ENCODE data around the gene NPAS3. TPM values are rescaled to one million over a fixed set of nuclear protein-coding genes. Genes with fewer than 3 reads are reported as not detected.
A peak's percentile ranks its signal among the peaks of the same experiment; 100 is the strongest.

Gene NPAS3
- total RNA-seq, 1 experiment from 2014 or later, result not detected

DNA sequence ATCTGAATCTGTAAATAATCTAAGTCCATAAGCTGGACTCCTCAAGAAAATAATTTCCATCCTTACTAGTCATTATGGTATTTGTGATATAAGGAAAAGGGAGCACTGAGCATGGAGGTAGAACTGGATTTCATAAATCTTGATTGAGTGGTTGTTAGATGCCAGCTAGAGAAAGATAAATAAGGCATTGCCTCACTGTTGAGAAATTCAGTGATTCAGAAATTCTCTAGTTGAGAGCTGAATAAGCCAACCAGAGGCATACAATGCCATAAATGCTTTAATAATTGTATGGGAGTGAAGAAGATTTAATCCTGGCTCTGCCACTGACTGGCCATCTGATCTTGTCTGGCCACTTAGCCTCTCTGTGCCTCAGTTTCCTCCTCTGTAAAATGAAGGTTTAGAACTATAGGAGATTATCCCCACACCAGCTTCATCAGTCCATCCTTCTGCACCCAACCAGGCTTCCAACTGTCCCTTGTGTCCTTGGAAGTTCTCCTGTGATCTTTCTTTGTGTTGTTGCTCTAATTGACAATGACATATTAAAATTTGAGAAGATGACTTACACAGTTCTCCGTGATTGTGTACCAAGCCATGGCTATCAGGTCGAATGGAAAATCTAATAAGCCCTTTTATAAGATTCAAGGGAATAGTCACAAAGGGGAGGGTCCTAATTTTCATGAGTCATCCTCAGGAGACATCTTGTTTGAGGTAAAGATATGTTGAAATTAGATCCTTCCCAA lies 617.9 kb downstream of the NPAS3 start:
- H3K9me3 ChIP-seq (ENCODE audit: insufficient read depth, low read depth), result no peaks in the 10 kb centered on the region
- H3K36me3 ChIP-seq (ENCODE audit: low read depth), result no peaks in the 10 kb centered on the region
- no TSS peak for BruUV-seq (replicated peaks)
- H3K27me3 ChIP-seq (ENCODE audit: insufficient read depth, low read depth), result no peaks in the 10 kb centered on the region
- CTCF ChIA-PET, result no interaction called here
- H4K20me1 ChIP-seq (ENCODE audit: insufficient read depth), result no peaks in the 10 kb centered on the region
- POLR2A ChIA-PET (ENCODE audit: unreplicated experiment), result no interaction called here
- no peaks in the 10 kb centered on the region for H3K79me2 ChIP-seq (ENCODE audit: low read depth)
- H3F3A ChIP-seq (ENCODE audit: insufficient read depth, low read depth), result no peaks in the 10 kb centered on the region
- H3K4me1 ChIP-seq (replicated peaks; ENCODE audit: insufficient read depth), result peaks cover 11% of the 10 kb centered on the region; the same call in 1 of the 2 replicates
- no peak overlapping the region for H2AFZ ChIP-seq
- no peak overlapping the region for H3K4me3 ChIP-seq
- H3K9me2 ChIP-seq (ENCODE audit: insufficient read depth), result no peaks in the 10 kb centered on the region
- DNase-seq, result peak in 1 of 2 experiments; percentile 79
- TF ChIP-seq CTCF (conservative IDR thresholded peaks at IDR 0.05), result no peak
- TF ChIP-seq EZH2 (IDR thresholded peaks at IDR 0.05; ENCODE audit: low read depth), result no peak
- H3K27ac ChIP-seq, result peak overlapping the region; percentile 23; the same call in 1 of the 2 replicates
- intact Hi-C loops (cut with micrococcal nuclease; ENCODE audit: unreplicated experiment), result no loop called here
- H3K4me2 ChIP-seq, result no peak overlapping the region

DNA sequence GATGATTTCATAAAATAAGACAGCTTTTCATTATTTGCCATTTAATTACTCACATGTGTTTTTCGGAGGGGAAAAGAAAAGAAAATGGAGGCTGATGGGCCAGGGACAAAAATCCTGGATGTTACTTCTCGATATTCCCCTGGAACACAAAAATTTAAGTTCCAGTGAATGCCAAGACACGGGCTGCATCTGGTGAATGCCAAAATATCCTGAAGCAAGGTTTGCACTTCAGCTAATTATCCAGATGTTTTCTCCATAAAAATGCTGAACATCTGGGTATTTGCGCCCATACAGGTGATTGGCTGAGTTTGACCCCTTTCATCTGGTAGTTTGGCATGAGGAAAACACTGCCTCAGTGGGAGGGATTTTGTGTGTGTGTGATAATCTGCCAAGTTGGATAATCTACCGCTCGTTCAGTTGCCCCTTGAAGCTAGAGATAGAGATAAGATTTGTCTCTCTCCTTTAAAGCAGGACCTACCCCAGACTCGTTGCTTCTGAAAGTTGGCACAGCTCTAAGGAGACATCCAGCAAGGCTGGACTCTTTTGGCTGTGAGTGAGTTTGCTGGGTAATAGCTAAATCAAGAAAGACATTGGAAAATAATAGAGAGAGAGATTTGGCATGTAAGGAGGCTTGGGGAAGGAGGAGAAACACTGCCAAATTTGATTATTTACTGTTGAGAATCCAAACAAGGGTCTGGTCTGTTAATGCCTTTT lies 622.2 kb downstream of the NPAS3 start:
- Histone ChIP-seq H3K9me2 (ENCODE audit: insufficient read depth) (no peaks in the 10 kb centered on the region), H4K20me1 (ENCODE audit: insufficient read depth) (no peaks in the 10 kb centered on the region), H3F3A (ENCODE audit: insufficient read depth, low read depth) (peaks cover 7% of the 10 kb centered on the region; the same call in 1 of the 2 replicates), H3K36me3 (ENCODE audit: low read depth) (no peaks in the 10 kb centered on the region), H3K9me3 (ENCODE audit: insufficient read depth, low read depth) (no peaks in the 10 kb centered on the region), H3K4me3 (no peak overlapping the region), H3K4me2 (no peak overlapping the region), H3K4me1 (replicated peaks; ENCODE audit: insufficient read depth) (peaks cover 28% of the 10 kb centered on the region), H2AFZ (no peak overlapping the region), H3K27ac (no peak overlapping the region), H3K27me3 (ENCODE audit: insufficient read depth, low read depth) (no peaks in the 10 kb centered on the region), H3K79me2 (ENCODE audit: low read depth) (no peaks in the 10 kb centered on the region)
- no TSS peak for BruUV-seq (replicated peaks)
- DNase-seq, result no peak
- POLR2A ChIA-PET (ENCODE audit: unreplicated experiment), result no interaction called here
- no peak for TF ChIP-seq EZH2 (IDR thresholded peaks at IDR 0.05; ENCODE audit: low read depth)
- TF ChIP-seq CTCF (conservative IDR thresholded peaks at IDR 0.05), result no peak
- intact Hi-C loops (cut with micrococcal nuclease; ENCODE audit: unreplicated experiment), result no loop called here
- CTCF ChIA-PET, result no interaction called here

- Histone ChIP-seq H3K9me2 (ENCODE audit: insufficient read depth) (no peaks in the 10 kb centered on the region), H3K4me3 (no peak overlapping the region), H2AFZ (no peak overlapping the region), H3K9me3 (ENCODE audit: insufficient read depth, low read depth) (no peaks in the 10 kb centered on the region), H3K4me1 (replicated peaks; ENCODE audit: insufficient read depth) (peaks cover 21% of the 10 kb centered on the region), H3K4me2 (no peak overlapping the region), H3K36me3 (ENCODE audit: low read depth) (no peaks in the 10 kb centered on the region), H3F3A (ENCODE audit: insufficient read depth, low read depth) (peaks cover 7% of the 10 kb centered on the region; the same call in 1 of the 2 replicates), H3K27ac (no peak overlapping the region), H4K20me1 (ENCODE audit: insufficient read depth) (no peaks in the 10 kb centered on the region), H3K27me3 (ENCODE audit: insufficient read depth, low read depth) (no peaks in the 10 kb centered on the region), H3K79me2 (ENCODE audit: low read depth) (no peaks in the 10 kb centered on the region)
- DNase-seq, result no peak
- BruUV-seq (replicated peaks), result no TSS peak
- POLR2A ChIA-PET (ENCODE audit: unreplicated experiment), result interaction anchor here (0.6 kb wide), 1 partner anchor 145 kb away, joined by 4 read pairs; no protein-coding TSS in a partner anchor
- no peak for TF ChIP-seq CTCF (conservative IDR thresholded peaks at IDR 0.05)
- TF ChIP-seq EZH2 (IDR thresholded peaks at IDR 0.05; ENCODE audit: low read depth), result no peak
- intact Hi-C loops (cut with micrococcal nuclease; ENCODE audit: unreplicated experiment), result no loop called here
- CTCF ChIA-PET, result no interaction called here
Observed at GRCh38 chr14:33561488-33562175, 623.0 kb downstream of the NPAS3 start.
